Stimulated activated CD4-positive, alpha-beta T cell treated with anti-CD3 and anti-CD28 coated beads, Interleukin-2, amount 100 ng/mL, for 4 hours (primary cell): ENCODE data around the gene PTPN3.

ENCODE experiments used
- DNase-seq: peaks from one replicate; pipeline ENCODE4 v3.0.0-alpha.2; 2020; ENCODE audit warnings: low read depth

Gene PTPN3

DNA sequence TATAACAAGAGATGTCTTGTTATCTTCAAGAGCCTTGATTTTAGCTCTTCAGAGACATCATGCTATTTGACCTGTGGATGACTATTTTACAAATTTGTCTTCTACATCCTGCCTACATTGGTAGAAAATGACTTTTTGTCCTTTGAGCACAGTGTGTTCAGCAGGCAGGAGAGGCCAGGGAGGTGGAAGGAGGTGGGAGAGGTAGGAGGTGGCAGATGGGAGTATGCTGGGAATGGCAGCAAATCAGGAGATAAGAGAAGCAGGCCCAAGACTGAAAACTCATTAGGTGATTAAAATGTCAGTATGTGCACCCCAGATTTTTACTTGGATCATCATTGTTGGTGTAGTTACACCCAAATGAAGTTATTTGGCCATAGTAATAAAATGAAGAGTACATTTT lies 44.1 kb downstream of the PTPN3 start:
- no peak for DNase-seq

DNA sequence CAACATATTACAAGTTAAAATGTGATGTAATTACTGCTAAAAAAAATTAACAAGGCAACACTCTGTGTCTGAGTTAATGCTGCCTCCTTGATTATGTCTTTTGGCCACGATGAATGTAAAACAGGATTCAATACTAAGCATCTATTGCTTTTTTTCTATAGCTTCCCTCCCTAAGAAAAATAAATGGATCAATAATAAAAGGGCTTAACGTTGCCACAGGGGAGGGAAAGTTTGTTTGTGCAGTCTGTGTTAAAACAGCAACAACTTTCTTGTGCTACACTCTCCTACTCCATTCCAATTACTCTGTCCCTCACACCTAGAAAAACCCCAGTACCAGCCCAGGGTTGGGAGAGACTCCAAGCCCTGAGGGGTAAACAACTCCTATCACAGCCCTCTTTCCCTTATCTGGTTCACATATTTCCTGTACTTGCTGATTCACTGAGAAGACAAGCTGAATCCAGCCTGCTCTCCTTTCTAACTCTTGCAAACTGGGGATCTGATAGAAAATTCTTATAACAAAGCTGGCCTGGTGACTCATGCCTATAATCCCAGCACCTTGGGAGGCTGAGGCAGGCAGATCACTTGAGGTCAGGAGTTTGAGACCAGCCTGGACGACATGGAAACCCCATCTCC lies 44.8 kb downstream of the PTPN3 start:
- DNase-seq = no peak

- DNase-seq = no peak
Observed at GRCh38 chr9:109452761-109453160, 45.3 kb downstream of the PTPN3 start.

GRCh38 chr9:109451311-109452025 lies 46.6 kb downstream of the PTPN3 start:
- DNase-seq = no peak

GRCh38 chr9:109450346-109450745 lies 47.8 kb downstream of the PTPN3 start:
- no peak for DNase-seq

DNA sequence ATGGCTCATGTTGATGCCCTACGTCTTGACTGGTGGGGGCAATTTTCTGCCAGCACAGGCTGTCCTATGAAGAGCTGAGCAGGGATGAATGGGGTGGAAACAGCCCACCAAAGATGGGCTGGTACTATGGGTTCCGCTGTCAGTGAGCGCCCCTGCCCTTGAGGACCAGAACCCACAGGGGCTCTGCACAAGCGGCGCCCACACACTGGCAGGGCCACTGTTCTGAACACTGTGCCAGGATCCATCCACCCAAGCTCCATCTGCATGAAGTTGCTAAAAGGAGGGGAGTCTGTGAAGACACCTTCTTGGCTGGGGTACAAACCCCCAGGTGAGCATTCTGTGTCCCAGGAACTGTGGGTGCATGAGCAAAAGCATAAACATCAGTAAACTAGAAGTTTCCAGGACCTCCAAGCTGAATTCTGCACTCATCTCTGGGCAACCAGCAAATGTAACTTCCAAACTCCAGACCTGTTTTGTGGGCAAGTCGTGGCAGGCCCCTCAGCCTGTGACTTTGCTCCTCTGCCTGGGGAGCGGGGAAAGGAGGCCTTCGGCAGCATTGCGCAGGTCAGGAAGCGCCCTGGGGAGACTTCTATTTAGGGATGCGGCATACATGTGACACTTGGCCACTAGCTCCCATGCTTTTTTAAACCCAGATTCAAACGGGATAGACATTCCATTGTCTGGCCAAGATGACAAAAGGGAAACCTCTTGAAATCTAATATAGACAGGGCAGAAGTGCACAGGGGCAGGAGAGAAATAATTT lies 48.9 kb downstream of the PTPN3 start:
- DNase-seq = no peak

DNA sequence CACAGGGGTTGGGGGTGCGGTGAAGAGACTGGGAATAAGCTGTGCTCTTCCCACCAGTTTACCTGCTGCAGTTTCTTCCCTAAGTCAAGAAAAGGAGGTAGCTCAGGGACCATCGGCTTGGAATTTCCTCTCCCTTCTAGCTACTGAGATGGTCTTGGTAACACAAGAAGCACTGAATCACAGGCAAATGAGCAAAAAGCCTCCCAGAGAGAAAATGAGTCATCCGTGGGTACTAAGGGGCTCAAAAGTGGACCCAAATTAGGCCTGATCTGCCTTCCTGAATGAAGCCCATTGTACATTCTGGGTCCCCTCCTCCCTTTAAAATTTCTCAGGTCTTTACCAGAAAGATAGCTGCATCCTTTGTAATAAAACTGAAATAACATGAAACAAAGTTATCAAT lies 49.9 kb downstream of the PTPN3 start:
- no peak for DNase-seq

DNA sequence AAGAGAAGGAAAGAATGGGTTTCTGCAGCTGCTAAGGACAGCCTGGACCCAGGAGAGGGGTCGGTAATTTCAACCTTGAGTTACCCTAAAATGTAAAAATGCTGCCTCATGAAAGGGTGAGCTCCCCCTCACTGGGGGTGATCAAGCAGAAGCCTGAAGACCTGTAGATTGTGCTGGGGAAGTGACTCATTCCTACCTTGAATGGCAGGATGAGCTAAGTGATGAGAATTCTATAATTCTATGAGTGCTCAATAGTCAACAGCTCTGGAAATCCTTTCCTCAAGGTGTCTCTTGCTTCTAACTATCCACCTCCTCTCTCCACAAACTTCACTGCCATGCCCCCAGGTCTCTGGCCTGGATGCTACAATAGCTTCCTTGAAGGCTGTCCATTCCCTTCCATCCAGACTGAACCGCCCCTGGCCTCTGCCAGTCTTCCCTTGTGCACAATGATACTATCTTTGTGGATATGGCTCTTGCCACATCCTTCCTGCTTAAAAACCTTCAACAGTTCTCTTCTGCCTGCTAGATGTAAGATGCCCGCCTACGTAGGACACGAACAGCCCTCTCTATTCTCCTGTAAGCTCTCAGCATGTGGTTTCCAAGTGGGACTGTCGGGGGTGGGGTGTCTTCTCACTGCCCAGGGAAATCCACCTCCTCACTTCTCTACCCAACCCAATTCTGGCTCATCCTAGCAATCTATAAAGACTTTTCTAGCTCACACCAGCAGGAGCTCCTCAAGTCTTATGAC lies 50.6 kb downstream of the PTPN3 start:
- DNase-seq = no peak

- no peak for DNase-seq
Observed at GRCh38 chr9:109444771-109445320, 53.3 kb downstream of the PTPN3 start.

DNA sequence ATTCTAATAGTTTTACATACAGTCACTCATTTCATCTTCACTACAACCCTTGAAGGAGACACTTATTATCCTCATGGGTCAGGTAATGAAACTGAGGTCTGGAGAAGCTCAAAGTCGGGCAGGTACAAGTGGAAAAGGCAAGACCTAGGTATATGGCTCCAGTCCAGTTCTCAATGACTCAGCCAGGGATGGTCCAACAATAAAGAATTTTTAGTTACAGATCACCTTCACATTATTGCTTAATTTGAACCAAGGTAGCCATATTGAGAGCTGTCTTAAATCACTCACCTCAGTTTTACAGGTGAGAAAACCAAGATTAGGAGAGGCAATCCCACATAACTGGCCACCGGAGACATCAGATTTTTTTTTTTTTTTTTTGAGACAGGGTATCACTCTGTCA lies 55.4 kb downstream of the PTPN3 start:
- DNase-seq = no peak

- DNase-seq = no peak
Observed at GRCh38 chr9:109441296-109441695, 56.8 kb downstream of the PTPN3 start.

- DNase-seq = peak; percentile 16
Observed at GRCh38 chr9:109440797-109441287, 57.3 kb downstream of the PTPN3 start.

GRCh38 chr9:109440117-109440515 lies 58.0 kb downstream of the PTPN3 start:
- no peak for DNase-seq

DNA sequence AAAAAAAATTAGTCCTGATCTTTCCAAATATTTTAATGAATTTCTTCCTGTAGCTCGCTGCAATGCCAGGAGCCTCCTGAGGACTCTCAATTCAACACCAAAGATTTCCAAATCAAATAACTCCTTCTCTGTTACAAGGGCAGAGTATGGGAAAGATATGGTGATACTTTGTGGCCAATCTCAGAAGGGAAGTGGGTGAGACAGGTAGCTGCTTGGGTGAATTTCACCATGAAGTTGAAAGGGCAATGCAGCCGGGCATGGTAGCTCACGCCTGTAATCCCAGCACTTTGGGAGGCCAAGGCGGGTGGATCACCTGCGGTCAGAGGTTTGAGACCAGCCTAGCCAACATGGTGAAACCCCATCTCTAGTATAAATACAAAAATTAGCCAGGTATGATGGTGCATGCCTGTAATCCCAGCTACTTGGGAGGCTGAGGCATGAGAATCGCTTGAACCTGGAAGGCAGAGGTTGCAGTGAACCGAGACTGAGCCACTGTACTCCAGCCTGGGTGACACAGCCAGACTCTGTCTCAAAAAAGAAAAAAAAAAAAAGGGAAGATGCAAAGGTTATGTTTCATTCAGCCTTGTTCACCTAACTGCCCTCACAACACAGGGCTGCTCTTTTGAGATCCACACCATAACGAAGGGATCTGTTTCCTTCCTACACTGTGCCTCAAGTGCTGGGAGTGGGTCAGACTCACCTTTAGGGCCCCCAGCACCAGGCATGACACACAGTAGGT lies 58.6 kb downstream of the PTPN3 start:
- DNase-seq = no peak

DNA sequence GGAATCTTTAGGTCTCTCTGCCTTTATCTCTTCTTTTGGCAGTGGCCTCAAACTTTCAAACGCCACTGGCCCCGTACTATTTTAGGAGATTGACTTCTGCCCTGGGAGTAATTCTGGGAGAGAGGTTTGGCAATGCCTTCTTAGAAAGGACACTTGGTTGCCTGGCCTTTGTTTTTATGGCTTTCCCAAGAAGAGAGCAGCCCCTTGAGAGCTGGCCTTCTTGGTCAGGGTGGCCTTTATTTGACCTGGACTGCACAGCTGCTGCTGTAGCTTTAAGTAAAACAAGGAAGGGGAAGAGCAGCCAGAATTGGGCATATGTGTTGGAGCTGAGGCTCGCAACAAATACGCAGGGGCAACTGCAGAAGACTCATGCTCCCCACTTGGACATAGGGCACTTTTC lies 60.8 kb downstream of the PTPN3 start:
- DNase-seq = no peak

GRCh38 chr9:109436071-109436470 lies 62.0 kb downstream of the PTPN3 start:
- DNase-seq = no peak

GRCh38 chr9:109433476-109433875 lies 64.6 kb downstream of the PTPN3 start:
- no peak for DNase-seq

- no peak for DNase-seq
Observed at GRCh38 chr9:109430231-109430630, 67.9 kb downstream of the PTPN3 start.

DNA sequence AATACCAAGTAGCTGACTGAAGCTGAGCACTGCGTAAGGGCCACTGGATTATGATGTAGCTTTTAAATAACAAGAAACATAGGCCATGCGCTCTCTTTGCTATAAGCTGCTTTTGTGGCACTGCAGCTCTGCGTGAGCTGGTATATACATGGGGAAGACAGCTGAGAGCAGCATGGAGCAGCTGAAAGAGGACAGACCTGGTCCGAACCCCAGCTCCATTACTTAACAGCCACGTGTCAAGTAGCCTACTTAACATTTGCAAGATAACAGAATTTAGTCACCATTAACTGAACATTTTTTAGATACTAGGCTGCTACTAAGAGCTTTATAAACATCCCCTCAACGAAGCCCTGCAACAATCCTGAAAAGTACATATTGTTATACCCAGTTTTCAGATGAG lies 69.3 kb downstream of the PTPN3 start:
- DNase-seq = no peak

GRCh38 chr9:109427886-109428285 lies 70.2 kb downstream of the PTPN3 start:
- no peak for DNase-seq
